Measurements from ENCODE around the gene GPANK1.

The GPANK1 gene

DNA sequence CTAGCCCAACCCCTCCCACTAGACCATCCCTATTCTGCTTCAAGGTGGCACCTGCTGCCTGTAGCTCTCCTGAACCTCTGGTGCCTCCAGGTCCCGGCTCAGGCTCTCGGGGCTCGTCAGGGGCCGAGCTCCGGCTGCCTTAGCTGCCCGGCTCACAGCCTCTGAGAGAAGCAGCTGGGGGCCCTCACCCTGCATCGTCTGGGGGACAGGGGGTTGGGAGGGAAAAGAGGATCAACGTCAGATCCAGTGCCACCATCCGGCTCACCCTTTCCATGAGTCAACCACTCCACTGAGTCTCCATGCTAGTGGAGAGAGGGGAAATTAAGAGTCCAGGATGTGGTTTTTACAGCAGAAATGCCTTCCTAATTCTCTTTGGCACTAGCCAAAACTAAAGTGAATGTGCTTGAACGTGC lies 25.3 kb downstream of the GPANK1 start:
- DNase-seq (ENCODE audit: low spot score) = no peak

DNA sequence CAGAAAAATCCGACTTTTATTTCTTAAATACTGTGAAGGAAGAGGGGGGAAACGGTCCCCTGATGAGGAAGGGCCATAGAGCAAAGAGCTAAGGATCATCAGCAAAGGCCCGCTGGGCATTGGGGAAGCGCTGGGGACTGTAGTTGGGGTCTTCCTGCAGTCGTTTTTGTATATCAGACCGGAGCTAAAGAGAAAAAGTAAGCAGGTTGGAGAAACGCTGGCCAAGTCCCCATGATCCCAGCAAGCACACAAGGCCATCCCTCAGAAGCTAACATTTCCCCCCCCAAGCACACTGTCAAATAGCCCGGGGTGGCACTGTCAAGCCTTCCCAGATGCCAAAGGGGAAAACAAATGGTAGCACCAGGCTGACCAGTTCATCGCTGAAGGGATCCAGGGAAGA lies 25.8 kb downstream of the GPANK1 start:
- no peak for DNase-seq (ENCODE audit: low spot score)

DNA sequence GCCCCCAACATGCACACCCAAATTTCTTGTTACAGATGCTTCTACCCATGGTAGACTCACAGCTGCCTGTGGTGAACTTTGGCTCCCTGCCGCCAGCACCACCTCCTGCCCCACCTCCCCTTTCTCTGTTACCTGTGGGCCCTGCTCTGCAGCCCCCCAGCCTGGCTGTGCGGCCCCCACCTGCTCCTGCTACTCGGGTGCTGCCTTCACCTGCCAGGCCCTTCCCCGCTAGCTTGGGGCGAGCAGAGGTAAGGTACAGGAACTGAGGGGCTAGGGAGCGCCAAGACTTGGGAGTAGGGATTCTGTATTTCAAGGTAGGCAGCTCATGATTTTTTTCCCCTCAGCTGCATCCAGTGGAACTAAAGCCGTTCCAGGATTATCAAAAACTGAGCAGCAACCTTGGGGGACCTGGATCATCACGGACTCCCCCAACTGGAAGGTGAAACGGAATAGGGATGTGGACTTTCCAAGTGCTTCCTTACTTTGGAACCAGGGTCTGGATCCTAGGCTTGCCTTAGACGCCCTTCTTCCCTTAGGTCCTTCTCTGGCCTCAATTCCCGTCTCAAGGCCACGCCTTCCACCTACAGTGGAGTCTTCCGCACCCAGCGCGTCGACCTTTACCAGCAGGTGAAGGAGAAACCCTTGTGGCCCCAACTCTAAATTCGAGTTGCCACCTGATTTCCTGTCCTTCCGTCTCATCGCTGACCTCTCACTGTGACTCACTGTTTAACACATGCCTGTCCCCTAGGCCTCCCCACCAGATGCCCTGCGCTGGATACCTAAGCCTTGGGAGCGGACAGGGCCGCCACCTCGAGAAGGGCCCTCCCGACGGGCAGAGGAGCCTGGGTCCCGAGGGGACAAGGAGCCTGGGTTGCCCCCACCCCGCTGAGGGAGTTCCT lies 27.9 kb downstream of the GPANK1 start:
- no peak for DNase-seq (ENCODE audit: low spot score)

DNA sequence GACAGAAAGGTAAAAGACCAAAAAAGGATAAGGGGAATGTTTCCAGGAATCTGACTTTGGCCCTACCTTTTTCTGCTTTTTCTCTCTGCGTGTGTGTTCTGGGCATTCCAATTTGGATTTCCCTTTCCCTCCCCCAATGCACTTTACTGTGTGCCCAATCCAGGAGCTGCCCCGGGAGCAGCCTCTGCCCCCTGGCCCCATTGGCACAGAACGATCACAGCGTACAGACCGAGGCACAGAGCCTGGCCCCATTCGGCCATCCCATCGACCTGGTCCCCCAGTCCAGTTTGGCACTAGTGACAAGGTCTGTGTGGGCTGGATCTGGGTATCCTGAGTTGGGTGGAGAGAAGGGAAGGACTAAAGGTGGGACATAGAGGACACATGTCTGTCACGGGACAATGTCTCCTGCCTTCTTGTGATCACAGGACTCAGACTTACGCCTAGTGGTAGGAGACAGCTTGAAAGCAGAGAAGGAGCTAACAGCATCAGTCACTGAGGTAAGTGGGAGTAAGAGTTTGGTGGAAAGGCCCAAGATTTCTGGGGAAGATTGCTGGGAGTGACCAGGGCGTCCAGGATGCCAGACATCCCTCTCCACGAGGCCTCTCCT lies 29.7 kb downstream of the GPANK1 start:
- no peak for DNase-seq (ENCODE audit: low spot score)

DNA sequence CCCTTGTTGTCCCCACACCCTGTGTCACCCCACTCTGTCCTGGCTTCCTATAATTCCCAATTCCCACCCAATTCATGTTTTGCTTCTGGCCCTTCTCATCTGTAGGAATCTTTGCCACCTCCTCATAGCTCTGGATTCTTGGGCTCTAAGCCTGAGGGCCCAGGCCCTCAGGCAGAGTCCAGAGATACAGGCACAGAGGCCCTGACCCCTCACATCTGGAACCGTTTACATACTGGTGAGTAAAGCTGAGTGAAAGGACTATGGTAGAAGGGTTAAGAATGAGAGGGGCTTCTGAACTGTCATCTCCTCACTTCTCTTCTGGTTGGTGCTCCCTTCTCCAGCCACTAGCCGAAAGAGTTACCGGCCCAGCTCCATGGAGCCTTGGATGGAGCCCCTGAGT lies 30.7 kb downstream of the GPANK1 start:
- no peak for DNase-seq (ENCODE audit: low spot score)

GRCh38 chr6:31633447-31633846 lies 31.4 kb downstream of the GPANK1 start:
- DNase-seq (ENCODE audit: low spot score) = no peak

- no peak for DNase-seq (ENCODE audit: low spot score)
Measured at GRCh38 chr6:31632279-31632946, 32.4 kb downstream of the GPANK1 start.

DNA sequence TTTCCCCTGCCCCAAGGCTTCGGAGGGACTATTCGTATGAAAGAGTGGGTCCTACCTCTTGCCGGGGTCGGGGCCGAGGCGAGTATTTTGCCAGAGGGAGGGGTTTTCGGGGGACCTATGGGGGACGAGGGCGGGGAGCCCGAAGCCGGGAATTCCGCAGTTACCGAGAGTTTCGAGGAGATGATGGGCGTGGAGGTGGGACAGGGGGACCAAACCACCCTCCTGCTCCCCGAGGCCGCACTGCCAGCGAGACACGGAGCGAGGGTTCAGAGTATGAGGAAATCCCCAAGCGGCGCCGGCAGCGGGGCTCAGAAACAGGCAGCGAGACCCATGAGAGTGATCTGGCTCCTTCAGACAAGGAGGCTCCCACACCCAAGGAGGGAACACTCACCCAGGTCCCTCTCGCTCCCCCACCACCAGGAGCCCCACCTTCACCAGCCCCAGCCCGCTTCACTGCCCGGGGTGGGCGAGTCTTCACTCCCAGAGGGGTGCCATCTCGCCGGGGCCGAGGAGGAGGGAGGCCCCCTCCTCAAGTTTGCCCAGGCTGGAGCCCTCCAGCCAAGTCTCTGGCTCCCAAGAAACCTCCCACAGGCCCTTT lies 33.0 kb downstream of the GPANK1 start:
- no peak for DNase-seq (ENCODE audit: low spot score)

- no peak for DNase-seq (ENCODE audit: low spot score)
Measured at GRCh38 chr6:31631209-31631608, 33.6 kb downstream of the GPANK1 start.

- no peak for DNase-seq (ENCODE audit: low spot score)
Measured at GRCh38 chr6:31630177-31630934, 34.4 kb downstream of the GPANK1 start.

GRCh38 chr6:31629014-31629413 lies 35.8 kb downstream of the GPANK1 start:
- no peak for DNase-seq (ENCODE audit: low spot score)

GRCh38 chr6:31627690-31628287 lies 37.0 kb downstream of the GPANK1 start:
- no peak for DNase-seq (ENCODE audit: low spot score)

- no peak for DNase-seq (ENCODE audit: low spot score)
Measured at GRCh38 chr6:31626952-31627351, 37.8 kb downstream of the GPANK1 start.

- no peak for DNase-seq (ENCODE audit: low spot score)
Measured at GRCh38 chr6:31624070-31624469, 40.7 kb downstream of the GPANK1 start.

GRCh38 chr6:31622684-31623091 lies 42.1 kb downstream of the GPANK1 start:
- DNase-seq (ENCODE audit: low spot score) = no peak

- no peak for DNase-seq (ENCODE audit: low spot score)
Measured at GRCh38 chr6:31621991-31622390, 42.8 kb downstream of the GPANK1 start.

GRCh38 chr6:31621320-31621939 lies 43.4 kb downstream of the GPANK1 start:
- no peak for DNase-seq (ENCODE audit: low spot score)

DNA sequence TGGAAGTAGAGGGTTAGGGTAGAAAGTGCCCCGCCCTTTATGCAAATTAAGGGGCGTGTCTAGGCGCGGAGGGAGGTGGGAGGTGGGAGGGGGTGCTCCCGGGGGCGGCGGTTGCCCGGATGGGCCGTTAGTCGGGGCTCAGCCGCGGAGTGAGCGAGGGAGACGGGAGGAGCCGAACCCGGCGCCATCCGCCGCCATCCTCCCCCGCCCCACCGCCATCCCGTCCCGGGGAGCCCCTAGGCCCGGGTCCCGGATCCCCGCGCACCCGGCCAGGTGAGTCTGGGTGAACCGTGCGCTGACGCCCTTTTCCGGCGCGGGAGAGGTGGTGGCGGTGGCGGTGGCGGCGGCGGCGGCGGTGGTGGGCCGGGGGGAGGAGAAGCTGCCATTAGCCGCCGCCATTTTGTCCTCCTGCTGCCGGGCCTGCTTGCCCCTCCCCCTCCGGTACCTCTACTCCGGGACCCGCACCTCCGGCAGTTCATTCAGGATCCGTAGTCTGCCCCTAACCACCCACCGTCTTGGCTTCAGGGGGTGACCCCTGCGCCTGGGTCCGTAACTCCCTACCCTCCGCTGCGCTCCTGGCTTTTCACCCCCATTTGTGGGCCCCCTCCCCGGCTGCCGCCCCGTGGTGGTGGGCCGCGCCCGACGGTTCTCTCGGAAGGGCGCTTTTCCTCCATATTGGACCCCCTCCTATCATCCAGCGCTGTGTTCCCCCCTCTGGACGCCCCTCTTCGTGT lies 44.0 kb downstream of the GPANK1 start, which contains the start of gene PRRC2A:
Gene PRRC2A, plus strand, starts transcription at position 130 of the 734 bp plus-strand sequence. CDS start 2,075 bp downstream, outside the sequence.
- peak; percentile 84 for DNase-seq (ENCODE audit: low spot score)

- DNase-seq (ENCODE audit: low spot score) = peak; percentile 97
Measured at GRCh38 chr6:31619805-31620585, 44.8 kb downstream of the GPANK1 start.
